NCI-H510A (cell line): Measurements from ENCODE around the gene NPEPL1.

Source experiments
- DNase-seq: peaks from one replicate; lab custom pipeline; 2025; lab: John Stamatoyannopoulos, UW

NPEPL1 gene

DNA sequence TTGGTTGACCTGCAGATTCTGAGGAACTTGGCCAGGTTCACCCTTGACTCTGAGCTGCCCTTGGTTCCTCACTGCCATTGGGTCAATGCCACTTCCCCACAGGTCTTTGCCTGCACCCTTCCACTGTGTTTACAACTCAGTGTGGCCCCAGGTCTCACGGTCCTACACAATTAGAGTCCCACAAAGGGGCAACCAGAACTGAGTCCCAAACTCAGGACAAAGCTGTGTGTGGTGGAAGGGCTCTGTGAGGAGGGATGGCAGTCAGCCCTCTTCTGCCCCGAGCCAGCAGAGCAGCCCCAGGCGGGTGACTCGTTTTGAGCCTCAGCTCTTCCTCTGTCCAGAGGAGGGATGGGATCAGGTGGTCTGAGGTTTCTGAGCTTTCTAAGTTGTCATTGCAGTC lies 69.5 kb downstream of the NPEPL1 start:
- no peak for DNase-seq

DNA sequence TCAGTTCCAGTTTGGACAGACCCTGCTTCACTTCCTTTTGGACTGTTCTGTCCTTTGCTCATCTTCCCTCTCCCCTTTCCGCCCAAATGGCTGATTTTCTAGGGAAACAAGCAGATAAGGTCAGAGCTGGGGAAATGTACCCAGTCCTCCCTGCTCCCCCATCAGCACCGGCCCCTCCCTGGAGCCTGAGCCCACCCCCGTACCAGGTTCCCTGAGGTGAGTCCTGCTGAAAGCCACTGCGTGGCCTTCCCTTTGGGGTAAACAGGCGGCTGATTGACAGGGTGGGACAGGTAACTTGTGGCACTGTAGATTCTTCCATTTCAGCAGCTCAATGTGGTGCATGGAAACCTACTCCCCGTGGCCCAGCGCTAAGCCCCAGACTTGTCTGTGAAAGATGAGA lies 70.5 kb downstream of the NPEPL1 start:
- no peak for DNase-seq
